Activated CD8-positive, alpha-beta T cell treated with anti-CD3 and anti-CD28 coated beads, Interleukin-2, amount 10 ng/mL, durations not matched to agents 7 days and 5 days (primary cell): ENCODE data around the gene NCAPH2. TPM values are rescaled to one million over a fixed set of nuclear protein-coding genes. Genes with fewer than 3 reads are reported as not detected.

Source experiments
- ATAC-seq: fragments of 150-1000 bp; cut with Tn5 transposase; one replicate; pipeline ENCODE4 v1.10.0; 2021; ENCODE audit warnings: moderate library complexity
- CTCF ChIA-PET: fragments of 350-600 bp; sonication (Branson Sonifier 250); formaldehyde crosslinking; loops from one replicate; lab custom pipeline; 2021; ENCODE audit warnings: antibody characterized with exemption; lab: Charles Lee
- POLR2A ChIA-PET: fragments of 350-600 bp; sonication (Branson Sonifier 250); formaldehyde crosslinking; loops from one replicate; lab custom pipeline; 2021; ENCODE audit warnings: antibody characterized with exemption; lab: Charles Lee
- DNase-seq: peaks from one replicate; pipeline ENCODE4 v3.0.0-alpha.2; 2020
- H3K27ac Mint-ChIP-seq: one replicate; pipeline ENCODE4 v1.8.0; 2021; ENCODE audit warnings: mild to moderate bottlenecking, mixed read lengths
- H3K27me3 Mint-ChIP-seq: one replicate; pipeline ENCODE4 v1.8.0; 2021; ENCODE audit warnings: low read depth, mixed read lengths
- H3K36me3 Mint-ChIP-seq: one replicate; pipeline ENCODE4 v1.8.0; 2021; ENCODE audit warnings: low read depth, mixed read lengths
- H3K4me1 Mint-ChIP-seq: one replicate; pipeline ENCODE4 v1.8.0; 2021; ENCODE audit warnings: low read depth, mixed read lengths
- H3K4me3 Mint-ChIP-seq: one replicate; pipeline ENCODE4 v1.8.0; 2021; ENCODE audit warnings: mild to moderate bottlenecking, mixed read lengths
- H3K9me3 Mint-ChIP-seq: one replicate; pipeline ENCODE4 v1.8.0; 2022; ENCODE audit warnings: mixed read lengths; ENCODE audit not compliant: insufficient read depth
- total RNA-seq, 2 experiments: library from RNA; stranded (reverse); gene quantifications; one replicate each; pipeline ENCODE4 v1.2.3, GENCODE V29; 2021

The NCAPH2 gene
- total RNA-seq, 2 experiments from 2014 or later, result 146 to 150 TPM

GRCh38 chr22:50544746-50545253, 36.8 kb downstream of the NCAPH2 start:
- Mint-ChIP-seq H3K27me3 (no peaks in the 10 kb centered on the region), H3K4me3 (peak overlapping the region; percentile 60), H3K36me3 (peaks cover 14% of the 10 kb centered on the region), H3K4me1 (peaks cover 57% of the 10 kb centered on the region), H3K27ac (peak overlapping the region; percentile 86), H3K9me3 (no peaks in the 10 kb centered on the region)
- DNase-seq (peak; percentile 59), ATAC-seq (peak; percentile 27)
- CTCF ChIA-PET, result interaction anchor here (0.6 to 5.5 kb wide), 6 partner anchors 10 to 76 kb away, joined by 3 to 57 read pairs (median 8); partner anchors contain the start of genes SCO2 and SYCE3
- POLR2A ChIA-PET, result interaction anchor here (0.7 to 8.4 kb wide), 10 partner anchors 15 to 300 kb away, joined by 3 to 142 read pairs (median 4); partner anchors contain the start of genes CHKB, LMF2, NCAPH2 and SCO2

GRCh38 chr22:50545522-50546325, 37.7 kb downstream of the NCAPH2 start, which contains the start of gene KLHDC7B:
KLHDC7B (plus strand) TSS chr22:50545899; CDS start chr22:50546244, 345 bp downstream.
- Mint-ChIP-seq H3K4me3 (peak within 1 kb of the TSS; percentile 60), H3K9me3 (no peaks in the 10 kb centered on the region), H3K36me3 (peaks cover 14% of the 10 kb centered on the region), H3K4me1 (peaks cover 56% of the 10 kb centered on the region), H3K27ac (peak within 1 kb of the TSS; percentile 86), H3K27me3 (no peaks in the 10 kb centered on the region)
- ChIA-PET POLR2A (interaction anchor here (0.8 to 8.4 kb wide), 9 partner anchors 11 to 301 kb away, joined by 3 to 142 read pairs (median 4); partner anchors contain the start of genes LMF2, NCAPH2, SCO2 and SYCE3), CTCF (interaction anchor here (1.0 to 5.5 kb wide), 6 partner anchors 10 to 75 kb away, joined by 4 to 57 read pairs (median 16); partner anchors contain the start of genes SCO2 and SYCE3)
- DNase-seq (peak; percentile 70), ATAC-seq (peak; percentile 29)

DNA sequence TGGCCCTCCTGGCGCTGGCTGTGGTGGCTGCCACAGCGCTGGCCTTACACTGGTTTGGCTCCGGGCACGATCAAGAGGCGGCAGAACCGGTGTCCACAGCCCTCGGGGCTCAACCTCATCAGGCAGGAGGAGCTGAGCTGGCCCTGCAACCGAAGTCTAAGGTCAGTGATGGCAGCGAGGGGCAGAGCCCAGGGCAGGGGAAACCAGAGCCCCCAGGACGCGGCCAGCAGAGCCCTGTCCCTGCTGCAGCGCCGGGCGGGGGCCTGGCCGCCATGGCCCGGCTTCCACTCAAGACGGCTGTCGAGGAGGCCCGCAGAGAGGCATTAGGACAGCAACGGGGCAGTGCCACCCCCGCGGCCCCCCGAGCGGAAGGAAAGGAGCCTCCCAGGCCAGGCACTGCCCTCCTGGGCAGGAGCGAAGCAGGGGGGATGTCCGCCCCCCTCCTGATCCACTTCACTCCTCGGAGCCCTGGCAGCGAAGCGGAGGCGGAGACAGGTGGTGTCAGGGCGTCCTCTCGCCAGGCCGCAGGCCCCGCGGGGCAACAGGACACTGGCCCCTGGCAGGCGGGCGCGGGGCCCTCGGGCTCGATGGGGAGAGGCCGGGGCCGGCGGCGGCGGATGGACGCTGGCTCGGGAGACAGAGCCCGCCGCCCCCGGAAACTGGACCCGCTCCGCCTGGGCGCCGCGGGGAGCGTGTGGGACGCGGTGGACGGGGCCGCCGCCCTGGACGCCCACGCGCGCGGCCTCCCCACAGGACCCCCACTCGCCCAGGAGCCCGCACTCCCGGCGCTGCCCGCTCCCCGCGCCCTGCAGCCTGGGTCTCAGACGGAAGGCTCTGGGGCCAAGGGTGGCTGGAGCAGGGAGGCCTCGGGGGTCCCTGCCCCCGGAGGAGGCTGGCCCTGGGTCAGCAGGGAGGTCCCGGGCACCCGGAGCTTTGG, 38.6 kb downstream of the NCAPH2 start:
- no peak for DNase-seq
- Mint-ChIP-seq H3K36me3 (peaks cover 14% of the 10 kb centered on the region), H3K27me3 (no peaks in the 10 kb centered on the region), H3K27ac (peak overlapping the region; percentile 86), H3K4me3 (peak overlapping the region; percentile 57), H3K9me3 (no peaks in the 10 kb centered on the region), H3K4me1 (peaks cover 50% of the 10 kb centered on the region)
- ChIA-PET POLR2A (interaction anchor here (0.8 to 8.4 kb wide), 9 partner anchors 7 to 74 kb away, joined by 3 to 142 read pairs (median 13); partner anchors contain the start of genes CHKB, SCO2, SYCE3 and TYMP), CTCF (interaction anchor here (1.1 to 5.5 kb wide), 7 partner anchors 8 to 74 kb away, joined by 5 to 57 read pairs (median 21); partner anchors contain the start of genes SCO2, SYCE3 and TYMP)
- ATAC-seq, result no peak

GRCh38 chr22:50547263-50547985, 39.4 kb downstream of the NCAPH2 start:
- DNase-seq (no peak), ATAC-seq (no peak)
- H3K27me3 Mint-ChIP-seq, result no peaks in the 10 kb centered on the region
- H3K9me3 Mint-ChIP-seq, result no peaks in the 10 kb centered on the region
- peak overlapping the region; percentile 84 for H3K27ac Mint-ChIP-seq
- H3K36me3 Mint-ChIP-seq, result peaks cover 8% of the 10 kb centered on the region
- CTCF ChIA-PET, result interaction anchor here (1.1 to 5.5 kb wide), 7 partner anchors 8 to 74 kb away, joined by 3 to 57 read pairs (median 20); partner anchors contain the start of genes SCO2, SYCE3 and TYMP
- POLR2A ChIA-PET, result interaction anchor here (0.9 to 8.4 kb wide), 11 partner anchors 8 to 77 kb away, joined by 3 to 142 read pairs (median 11); partner anchors contain the start of genes CHKB, CPT1B, LMF2 and NCAPH2
- H3K4me1 Mint-ChIP-seq, result peaks cover 42% of the 10 kb centered on the region
- H3K4me3 Mint-ChIP-seq, result peak overlapping the region; percentile 65

DNA sequence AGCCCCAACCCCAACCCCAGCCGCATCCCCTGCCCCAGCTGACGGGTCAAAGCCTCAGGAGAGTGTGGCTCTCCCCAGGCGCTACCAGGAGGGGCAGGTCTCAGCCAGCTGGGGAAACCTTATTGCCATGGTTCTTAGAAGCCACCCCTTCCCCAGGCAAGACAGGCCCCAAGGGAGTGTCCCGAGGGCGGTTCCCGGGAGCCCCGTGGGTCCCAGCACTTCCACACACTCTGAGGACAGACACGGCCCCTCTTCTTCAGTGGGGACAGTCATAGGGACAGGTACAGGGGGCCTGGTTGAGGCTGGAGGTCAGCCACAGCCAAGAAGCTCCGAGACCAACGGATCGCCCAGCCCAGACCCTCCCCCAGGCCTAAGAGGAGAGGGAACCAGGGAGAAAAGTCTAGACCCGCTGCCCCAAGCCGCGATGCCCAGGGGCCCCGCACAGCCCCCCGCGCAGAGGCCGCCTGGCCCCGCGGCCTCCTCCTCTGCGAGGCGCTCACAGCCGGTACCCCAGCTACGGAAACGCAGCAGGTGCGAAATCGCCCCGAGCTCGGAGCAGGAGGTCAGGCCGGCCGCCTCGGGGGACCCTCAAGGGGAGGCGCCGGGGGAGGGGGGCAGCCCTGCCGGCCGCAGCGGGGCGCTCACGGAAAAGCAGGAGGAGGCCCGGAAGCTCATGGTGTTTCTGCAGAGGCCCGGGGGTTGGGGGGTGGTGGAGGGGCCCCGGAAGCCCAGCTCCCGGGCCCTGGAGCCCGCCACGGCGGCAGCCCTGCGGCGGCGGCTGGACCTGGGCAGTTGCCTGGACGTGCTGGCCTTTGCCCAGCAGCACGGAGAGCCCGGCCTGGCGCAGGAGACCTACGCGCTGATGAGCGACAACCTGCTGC, 40.3 kb downstream of the NCAPH2 start:
- POLR2A ChIA-PET, result interaction anchor here (0.6 to 8.4 kb wide), 15 partner anchors 9 to 78 kb away, joined by 3 to 142 read pairs (median 9); partner anchors contain the start of genes CHKB, CPT1B, LMF2 and NCAPH2
- no peaks in the 10 kb centered on the region for H3K9me3 Mint-ChIP-seq
- peak overlapping the region; percentile 89 for H3K27ac Mint-ChIP-seq
- H3K36me3 Mint-ChIP-seq, result peaks cover 6% of the 10 kb centered on the region
- DNase-seq (peak; percentile 74), ATAC-seq (peak; percentile 37)
- H3K4me1 Mint-ChIP-seq, result peaks cover 39% of the 10 kb centered on the region
- H3K27me3 Mint-ChIP-seq, result no peaks in the 10 kb centered on the region
- H3K4me3 Mint-ChIP-seq, result peak overlapping the region; percentile 68
- CTCF ChIA-PET, result interaction anchor here (0.6 to 5.5 kb wide), 11 partner anchors 9 to 75 kb away, joined by 3 to 57 read pairs (median 5); partner anchors contain the start of genes CHKB, LMF2, NCAPH2 and SCO2

GRCh38 chr22:50548921-50549790, 41.1 kb downstream of the NCAPH2 start:
- DNase-seq, result no peak
- Mint-ChIP-seq H3K27ac (peak overlapping the region; percentile 86), H3K9me3 (no peaks in the 10 kb centered on the region), H3K27me3 (no peaks in the 10 kb centered on the region), H3K36me3 (peaks cover 6% of the 10 kb centered on the region), H3K4me1 (peaks cover 39% of the 10 kb centered on the region), H3K4me3 (peak overlapping the region; percentile 77)
- ATAC-seq, result peak; percentile 8
- POLR2A ChIA-PET, result interaction anchor here (1.0 to 8.4 kb wide), 12 partner anchors 9 to 72 kb away, joined by 3 to 142 read pairs (median 10); partner anchors contain the start of genes CHKB, SCO2, SYCE3 and TYMP
- CTCF ChIA-PET, result interaction anchor here (0.9 to 5.5 kb wide), 7 partner anchors 9 to 71 kb away, joined by 3 to 57 read pairs (median 20); partner anchors contain the start of genes CHKB, SCO2 and SYCE3

GRCh38 chr22:50550395-50550794, 42.4 kb downstream of the NCAPH2 start:
- ChIA-PET POLR2A (interaction anchor here (0.9 to 8.4 kb wide), 6 partner anchors 11 to 71 kb away, joined by 3 to 142 read pairs (median 54); partner anchors contain the start of genes CHKB, SCO2 and TYMP), CTCF (interaction anchor here (1.4 to 5.1 kb wide), 4 partner anchors 11 to 70 kb away, joined by 4 to 38 read pairs (median 12); partner anchors contain the start of genes SCO2 and SYCE3)
- Mint-ChIP-seq H3K9me3 (no peaks in the 10 kb centered on the region), H3K36me3 (peaks cover 6% of the 10 kb centered on the region), H3K27ac (peak overlapping the region; percentile 83), H3K4me3 (peak overlapping the region; percentile 74), H3K27me3 (peaks cover 2% of the 10 kb centered on the region), H3K4me1 (peaks cover 26% of the 10 kb centered on the region)
- DNase-seq (no peak), ATAC-seq (no peak)

DNA sequence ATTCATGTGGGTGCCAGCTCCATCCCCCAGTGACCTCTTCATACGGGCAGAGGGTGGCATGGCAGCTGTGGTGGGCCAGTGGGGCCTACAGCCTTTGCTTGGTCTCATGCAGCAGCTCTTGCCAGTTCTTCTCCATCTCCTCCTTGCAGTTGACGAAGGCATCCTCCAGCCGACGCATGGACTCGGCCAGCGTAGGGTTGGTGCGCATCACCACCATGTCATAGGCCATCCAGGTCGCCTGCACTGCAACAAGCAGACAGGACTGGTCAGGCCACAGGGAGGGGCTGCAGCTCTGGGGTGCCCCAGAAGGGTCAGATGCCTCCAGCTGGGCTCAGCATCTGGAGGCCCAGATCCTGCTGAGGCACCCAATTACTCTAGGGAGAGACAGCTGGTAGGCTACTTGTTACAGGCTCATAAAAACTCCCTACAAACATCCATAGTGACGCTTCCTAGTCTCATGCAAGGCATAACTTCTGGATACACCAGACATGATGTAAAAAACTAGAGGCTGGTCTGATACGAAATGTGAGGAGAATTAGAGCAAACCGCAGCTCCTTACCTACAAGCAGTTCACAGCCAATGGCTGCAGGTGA, 43.2 kb downstream of the NCAPH2 start:
- H3K4me3 Mint-ChIP-seq, result no peak overlapping the region

More for the DNA sequence above, 43.2 kb downstream of the NCAPH2 start:
- no peaks in the 10 kb centered on the region for H3K9me3 Mint-ChIP-seq
- H3K27ac Mint-ChIP-seq, result no peak overlapping the region
- peaks cover 7% of the 10 kb centered on the region for H3K27me3 Mint-ChIP-seq
- peaks cover 6% of the 10 kb centered on the region for H3K36me3 Mint-ChIP-seq
- DNase-seq (no peak), ATAC-seq (no peak)
- CTCF ChIA-PET, result interaction anchor here (1.4 to 5.1 kb wide), 4 partner anchors 12 to 69 kb away, joined by 4 to 38 read pairs (median 12); partner anchors contain the start of genes SCO2 and SYCE3
- peaks cover 18% of the 10 kb centered on the region for H3K4me1 Mint-ChIP-seq
- POLR2A ChIA-PET, result interaction anchor here (0.9 to 8.4 kb wide), 6 partner anchors 12 to 70 kb away, joined by 3 to 142 read pairs (median 54); partner anchors contain the start of genes CHKB, SCO2 and TYMP
